Uterus (tissue), 2 donors: Measurements from ENCODE around the gene CCDC50.

Experiments
- CTCF ChIP-seq, 4 experiments: fragments of 200-600 bp in 2 of 4; fragments of 450-650 bp in 2 of 4; sonication (generic) in 2 of 4; IDR thresholded peaks; one replicate each; pipeline ENCODE4 v1.5.1; 2016 to 2019; ENCODE audit warnings: antibody characterized with exemption in 4 of 4, mild to moderate bottlenecking in 2 of 4, moderate library complexity in 1 of 4
- POLR2A ChIP-seq, 2 donors: fragments of 450-650 bp; IDR thresholded peaks; one replicate each; pipeline ENCODE4 v1.6.1; 2016; ENCODE audit warnings: antibody characterized with exemption in 2 of 2, mild to moderate bottlenecking in 1 of 2, moderate library complexity in 1 of 2

- TF ChIP-seq CTCF (IDR thresholded peaks at IDR 0.05) (no peak), POLR2A (IDR thresholded peaks at IDR 0.05) (no peak)
Measured at GRCh38 chr3:191330530-191331048, 1.4 kb downstream of the CCDC50 start.
